ENCODE data around the gene SLC22A1.

DNA sequence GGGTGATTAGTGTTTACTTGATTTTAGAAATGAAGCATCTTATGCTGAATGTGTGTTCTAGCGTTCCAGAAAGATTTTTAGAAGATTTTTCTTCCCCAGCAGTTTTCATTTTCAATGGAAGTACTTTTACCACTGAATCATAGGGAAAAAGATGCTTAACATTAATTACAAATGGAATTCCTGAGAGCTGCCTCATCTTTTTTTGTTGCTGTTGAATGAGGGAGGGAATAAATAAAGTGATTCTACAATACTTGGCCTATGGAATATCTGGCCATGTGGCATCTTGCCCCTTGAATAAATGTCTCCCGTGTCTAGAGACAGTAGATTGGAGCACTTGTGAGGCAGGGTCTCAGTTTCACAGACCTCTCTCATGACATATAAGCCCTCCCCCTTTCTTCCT, 44.1 kb upstream of the SLC22A1 start:
- TF ChIP-seq REST (IDR thresholded peaks at IDR 0.05; ENCODE audit: low read depth) (no peak), EP300 (IDR thresholded peaks at IDR 0.05; ENCODE audit: borderline replicate concordance) (no peak), TAF1 (IDR thresholded peaks at IDR 0.05; ENCODE audit: low read depth) (no peak), EGR1 (IDR thresholded peaks at IDR 0.05) (no peak), RAD21 (IDR thresholded peaks at IDR 0.05; ENCODE audit: low read depth) (no peak), CREB1 (IDR thresholded peaks at IDR 0.05; ENCODE audit: low read depth) (no peak), YY1 (IDR thresholded peaks at IDR 0.05; ENCODE audit: low read depth) (no peak), TCF12 (IDR thresholded peaks at IDR 0.05; ENCODE audit: low read depth) (no peak), MAX (IDR thresholded peaks at IDR 0.05) (no peak), CEBPB (IDR thresholded peaks at IDR 0.05) (no peak), ZBTB7A (IDR thresholded peaks at IDR 0.05; ENCODE audit: low read depth) (no peak), FOXM1 (IDR thresholded peaks at IDR 0.05; ENCODE audit: borderline replicate concordance, low read depth) (no peak), TEAD4 (IDR thresholded peaks at IDR 0.05) (no peak)
- TF ChIP-seq, protein P1, sequence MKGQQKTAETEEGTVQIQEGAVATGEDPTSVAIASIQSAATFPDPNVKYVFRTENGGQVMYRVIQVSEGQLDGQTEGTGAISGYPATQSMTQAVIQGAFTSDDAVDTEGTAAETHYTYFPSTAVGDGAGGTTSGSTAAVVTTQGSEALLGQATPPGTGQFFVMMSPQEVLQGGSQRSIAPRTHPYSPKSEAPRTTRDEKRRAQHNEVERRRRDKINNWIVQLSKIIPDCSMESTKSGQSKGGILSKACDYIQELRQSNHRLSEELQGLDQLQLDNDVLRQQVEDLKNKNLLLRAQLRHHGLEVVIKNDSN (IDR thresholded peaks at IDR 0.05) = no peak

Measured in Ishikawa (cell line).